ENCODE data around the gene CCDC158. TPM values are rescaled to one million over a fixed set of nuclear protein-coding genes. Genes with fewer than 3 reads are reported as not detected.

The CCDC158 gene
- total and polyA plus RNA-seq, 2 donors (not counting 3 experiments of a cell fraction or from before 2014, with no cell fraction given) = not detected

GRCh38 chr4:76410636-76411035 lies 10.3 kb downstream of the CCDC158 start:
- H4K20me1 ChIP-seq (replicated peaks; ENCODE audit: control insufficient read depth, extremely low read depth, insufficient read depth, low read length) = no peaks in the 10 kb centered on the region
- CTCF ChIA-PET = interaction anchor here (1.1 kb wide), 1 partner anchor 20 kb away, joined by 3 read pairs; no protein-coding TSS in a partner anchor
- no peak overlapping the region for H2AFZ ChIP-seq (ENCODE audit: low read depth, low read length)
- FAIRE-seq (no peak), DNase-seq (ENCODE audit: low read depth, low spot score) (no peak)
- dilution Hi-C loops (cut with MboI; ENCODE audit: extremely low pct_ligation_motif_present, low sequenced_read_pairs) (no loop called here), intact Hi-C loops (cut with micrococcal nuclease) (no loop called here)
- no peaks in the 10 kb centered on the region for H3K9me3 ChIP-seq (replicated peaks; ENCODE audit: control insufficient read depth, insufficient read depth, low read length)
- POLR2A ChIA-PET = no interaction called here
- no peaks in the 10 kb centered on the region for H3K4me1 ChIP-seq (ENCODE audit: control insufficient read depth, extremely low read depth, insufficient read depth, low read length)
- no peaks in the 10 kb centered on the region for H3K9me1 ChIP-seq (replicated peaks; ENCODE audit: control insufficient read depth, extremely low read depth, insufficient read depth, low read length)
- peaks cover 6 to 20% of the 10 kb centered on the region in 2 experiments for H3K27me3 ChIP-seq (ENCODE audit: control insufficient read depth in 2 of 2, insufficient read depth in 2 of 2, low read length in 2 of 2)
- no peak overlapping the region for H3K27ac ChIP-seq (ENCODE audit: insufficient read depth, low read depth, low read length)
- no peak overlapping the region for H3K4me2 ChIP-seq (ENCODE audit: insufficient read depth, low read length)
- no peaks in the 10 kb centered on the region for H3K36me3 ChIP-seq (ENCODE audit: control insufficient read depth in 2 of 2, extremely low read depth in 1 of 2, insufficient read depth in 2 of 2, low read length in 2 of 2)
- no peak for TF ChIP-seq MAX (IDR thresholded peaks at IDR 0.05; ENCODE audit: insufficient read depth, insufficient read length)
- no peak for TF ChIP-seq POLR2AphosphoS5 (IDR thresholded peaks at IDR 0.05; ENCODE audit: insufficient read depth, low read depth, low read length)
- TF ChIP-seq JUN (IDR thresholded peaks at IDR 0.05; ENCODE audit: borderline replicate concordance, insufficient read depth, insufficient read length, low read depth) = no peak
- BruUV-seq (replicated peaks) = no TSS peak
- no peak overlapping the region for H3K4me3 ChIP-seq (replicated peaks in 1 of 3; ENCODE audit: insufficient read depth in 1 of 3, low read depth in 1 of 3, low read length in 3 of 3)
- no peak overlapping the region for H3K9ac ChIP-seq (replicated peaks; ENCODE audit: extremely low read depth, insufficient read depth, low read length)
- no peaks in the 10 kb centered on the region for H3K79me2 ChIP-seq (ENCODE audit: control insufficient read depth, insufficient read depth, low read length)

GRCh38 chr4:76407440-76408119 lies 13.4 kb downstream of the CCDC158 start:
- no TSS peak for BruUV-seq (replicated peaks)

More at GRCh38 chr4:76407440-76408119, 13.4 kb downstream of the CCDC158 start:
- Histone ChIP-seq H3K27me3 (ENCODE audit: control insufficient read depth in 2 of 2, insufficient read depth in 2 of 2, low read length in 2 of 2) (peaks cover 10 to 43% of the 10 kb centered on the region in 2 experiments), H2AFZ (ENCODE audit: low read depth, low read length) (no peak overlapping the region), H3K9me1 (replicated peaks; ENCODE audit: control insufficient read depth, extremely low read depth, insufficient read depth, low read length) (no peaks in the 10 kb centered on the region), H3K9ac (replicated peaks; ENCODE audit: extremely low read depth, insufficient read depth, low read length) (no peak overlapping the region), H3K79me2 (ENCODE audit: control insufficient read depth, insufficient read depth, low read length) (no peaks in the 10 kb centered on the region), H3K9me3 (replicated peaks; ENCODE audit: control insufficient read depth, insufficient read depth, low read length) (no peaks in the 10 kb centered on the region), H3K27ac (ENCODE audit: insufficient read depth, low read depth, low read length) (no peak overlapping the region), H3K36me3 (ENCODE audit: control insufficient read depth in 2 of 2, extremely low read depth in 1 of 2, insufficient read depth in 2 of 2, low read length in 2 of 2) (no peaks in the 10 kb centered on the region), H4K20me1 (replicated peaks; ENCODE audit: control insufficient read depth, extremely low read depth, insufficient read depth, low read length) (no peaks in the 10 kb centered on the region), H3K4me2 (ENCODE audit: insufficient read depth, low read length) (no peak overlapping the region), H3K4me1 (ENCODE audit: control insufficient read depth, extremely low read depth, insufficient read depth, low read length) (no peaks in the 10 kb centered on the region), H3K4me3 (replicated peaks in 1 of 3; ENCODE audit: insufficient read depth in 1 of 3, low read depth in 1 of 3, low read length in 3 of 3) (no peak overlapping the region)
- TF ChIP-seq POLR2AphosphoS5 (IDR thresholded peaks at IDR 0.05; ENCODE audit: insufficient read depth, low read depth, low read length) (no peak), GATA2 (IDR thresholded peaks at IDR 0.05; ENCODE audit: insufficient read depth, insufficient read length, low read depth, low read length) (no peak), MAX (IDR thresholded peaks at IDR 0.05; ENCODE audit: insufficient read depth, insufficient read length) (no peak), FOS (IDR thresholded peaks at IDR 0.05; ENCODE audit: borderline replicate concordance, insufficient read depth, low read length) (no peak), JUN (IDR thresholded peaks at IDR 0.05; ENCODE audit: borderline replicate concordance, insufficient read depth, insufficient read length, low read depth) (no peak), MYC (IDR thresholded peaks at IDR 0.05; ENCODE audit: low read depth, low read length) (no peak), POLR2A (IDR thresholded peaks at IDR 0.05; ENCODE audit: low read depth, low read length) (no peak), CTCF (IDR thresholded peaks at IDR 0.05; ENCODE audit: extremely low read depth in 1 of 2, insufficient read depth in 1 of 2, low read depth in 1 of 2, low read length in 2 of 2) (no peak), EZH2 (IDR thresholded peaks at IDR 0.05; ENCODE audit: borderline replicate concordance, low read depth, low read length, severe bottlenecking) (no peak)
- CTCF ChIA-PET = no interaction called here
- dilution Hi-C loops (cut with MboI; ENCODE audit: extremely low pct_ligation_motif_present, low sequenced_read_pairs) (no loop called here), intact Hi-C loops (cut with micrococcal nuclease) (no loop called here)
- POLR2A ChIA-PET = no interaction called here
- FAIRE-seq = no peak
- no peak for DNase-seq (ENCODE audit: low read depth, low spot score)

All from endothelial cell of umbilical vein (primary cell).